K562 (cell line): Measurements from ENCODE around the gene NPY5R. TPM values are rescaled to one million over a fixed set of nuclear protein-coding genes. Genes with fewer than 3 reads are reported as not detected.

Experiments
- ARID2 ChIP-seq: fragments of 450-650 bp; IDR thresholded peaks from 2 replicates; pipeline ENCODE4 v1.6.1; 2017; ENCODE audit warnings: antibody characterized with exemption, mild to moderate bottlenecking
- CREB1 ChIP-seq, 2 experiments: sonication (generic) in 1 of 2; formaldehyde crosslinking in 1 of 2; IDR thresholded peaks; 2 replicates each; pipeline versions ENCODE4 v1.6.1 to v1.8.0; 2012 to 2022; ENCODE audit warnings: inconsistent platforms in 1 of 2, mild to moderate bottlenecking in 1 of 2, missing genetic modification reagents in 1 of 2, moderate library complexity in 1 of 2
- EP400 ChIP-seq: fragments of 450-650 bp; IDR thresholded peaks from 2 replicates; pipeline ENCODE4 v1.6.1; 2017; ENCODE audit warnings: antibody characterized with exemption, mild to moderate bottlenecking, moderate library complexity
- NBN ChIP-seq: fragments of 450-650 bp; IDR thresholded peaks from 2 replicates; pipeline ENCODE4 v1.6.1; 2016; ENCODE audit warnings: low read depth, mild to moderate bottlenecking
- POLR3A ChIP-seq: IDR thresholded peaks from 2 replicates; pipeline ENCODE4 v1.6.1; 2011; ENCODE audit warnings: borderline replicate concordance, mild to moderate bottlenecking, moderate library complexity; ENCODE audit not compliant: insufficient read length, insufficient read depth; ENCODE audit errors: extremely low read depth
- PRDM10 ChIP-seq: fragments of 450-650 bp; IDR thresholded peaks from 2 replicates; pipeline ENCODE4 v1.6.1; 2018; ENCODE audit not compliant: partially characterized antibody
- RCOR1 ChIP-seq, 2 experiments: IDR thresholded peaks; 2 replicates each; pipeline ENCODE4 v1.6.1; 2012; ENCODE audit warnings: low read depth in 2 of 2, low read length in 2 of 2, borderline replicate concordance in 1 of 2, improper control_type of control experiment in 1 of 2
- TCFL5 ChIP-seq: fragments of 250-450 bp; sonication (Bioruptor Pico); conservative IDR thresholded peaks from 2 replicates; pipeline ENCODE4 v1.6.1; 2021; ENCODE audit warnings: mild to moderate bottlenecking, moderate library complexity, matching md5 sums
- USF2 ChIP-seq: sonication (generic); formaldehyde crosslinking; IDR thresholded peaks from 2 replicates; pipeline ENCODE4 v1.5.0; 2020; ENCODE audit warnings: missing genetic modification reagents
- polyA plus RNA-seq, 8 experiments: library from polyadenylated mRNA; depleted of rRNA in 4 of 8; stranded (reverse) in 5 of 8; unstranded in 3 of 8; fragments of >200 nt; fragmentation: Nextera tagmentation in 2 of 8; fragmentation: Illumina TruSeq in 1 of 8; extraction: Ambion mirVana in 2 of 8; extraction: Trizol in 1 of 8; gene quantifications; 2 replicates each; pipeline versions ENCODE4 v1.2.1 to v1.2.3, GENCODE V29; 2011 to 2014; ENCODE audit warnings: inconsistent platforms in 1 of 8, missing spikeins in 1 of 8
- total RNA-seq, 7 experiments: library from RNA; depleted of rRNA in 6 of 7; stranded (reverse); fragments of >200 nt in 6 of 7; fragmentation: Illumina TruSeq in 2 of 7; extraction: Trizol in 2 of 7; gene quantifications; 2 replicates each; pipeline versions ENCODE4 v1.2.1 to v1.2.3, GENCODE V29; 2011 to 2021; ENCODE audit warnings: low replicate concordance in 1 of 7
- TF ChIP-seq, protein P1 (sequence below), 2 experiments: fragments of 450-650 bp; formaldehyde crosslinking in 1 of 2; IDR thresholded peaks; 2 replicates each; pipeline versions ENCODE4 v1.4.0 to v1.6.1; 2014 to 2020; ENCODE audit warnings: mild to moderate bottlenecking in 2 of 2, borderline replicate concordance in 1 of 2, low read depth in 1 of 2

NPY5R gene
- total and polyA plus RNA-seq, 9 of the 15 experiments (the other 6 are each of a cell fraction or from before 2014, with no cell fraction given), result not detected

- TF ChIP-seq, protein P1, sequence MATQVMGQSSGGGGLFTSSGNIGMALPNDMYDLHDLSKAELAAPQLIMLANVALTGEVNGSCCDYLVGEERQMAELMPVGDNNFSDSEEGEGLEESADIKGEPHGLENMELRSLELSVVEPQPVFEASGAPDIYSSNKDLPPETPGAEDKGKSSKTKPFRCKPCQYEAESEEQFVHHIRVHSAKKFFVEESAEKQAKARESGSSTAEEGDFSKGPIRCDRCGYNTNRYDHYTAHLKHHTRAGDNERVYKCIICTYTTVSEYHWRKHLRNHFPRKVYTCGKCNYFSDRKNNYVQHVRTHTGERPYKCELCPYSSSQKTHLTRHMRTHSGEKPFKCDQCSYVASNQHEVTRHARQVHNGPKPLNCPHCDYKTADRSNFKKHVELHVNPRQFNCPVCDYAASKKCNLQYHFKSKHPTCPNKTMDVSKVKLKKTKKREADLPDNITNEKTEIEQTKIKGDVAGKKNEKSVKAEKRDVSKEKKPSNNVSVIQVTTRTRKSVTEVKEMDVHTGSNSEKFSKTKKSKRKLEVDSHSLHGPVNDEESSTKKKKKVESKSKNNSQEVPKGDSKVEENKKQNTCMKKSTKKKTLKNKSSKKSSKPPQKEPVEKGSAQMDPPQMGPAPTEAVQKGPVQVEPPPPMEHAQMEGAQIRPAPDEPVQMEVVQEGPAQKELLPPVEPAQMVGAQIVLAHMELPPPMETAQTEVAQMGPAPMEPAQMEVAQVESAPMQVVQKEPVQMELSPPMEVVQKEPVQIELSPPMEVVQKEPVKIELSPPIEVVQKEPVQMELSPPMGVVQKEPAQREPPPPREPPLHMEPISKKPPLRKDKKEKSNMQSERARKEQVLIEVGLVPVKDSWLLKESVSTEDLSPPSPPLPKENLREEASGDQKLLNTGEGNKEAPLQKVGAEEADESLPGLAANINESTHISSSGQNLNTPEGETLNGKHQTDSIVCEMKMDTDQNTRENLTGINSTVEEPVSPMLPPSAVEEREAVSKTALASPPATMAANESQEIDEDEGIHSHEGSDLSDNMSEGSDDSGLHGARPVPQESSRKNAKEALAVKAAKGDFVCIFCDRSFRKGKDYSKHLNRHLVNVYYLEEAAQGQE (IDR thresholded peaks at IDR 0.05; ENCODE audit: borderline replicate concordance), result peak; percentile 70
- TF ChIP-seq, protein P1 (CRISPR knock-in tag; IDR thresholded peaks at IDR 0.05; ENCODE audit: low read depth), result no peak
- TF ChIP-seq CREB1 (IDR thresholded peaks at IDR 0.05) (no peak), CREB1 (CRISPR knock-in tag; IDR thresholded peaks at IDR 0.05) (no peak), TCFL5 (CRISPR knock-in tag) (no peak), EP400 (no peak), PRDM10 (no peak), ARID2 (0 out of 2 replicates have a peak, but pooled peaks have one; percentile 9), POLR3A (no peak), USF2 (CRISPR knock-in tag) (peak; percentile 88), NBN (no peak), RCOR1 (IDR thresholded peaks at IDR 0.05; ENCODE audit: borderline replicate concordance in 1 of 2, low read depth in 2 of 2, low read length in 2 of 2) (0 out of 4 replicates have a peak, but pooled peaks of 1 of the 2 experiments have one; percentile 8)
These were observed 10.9 kb upstream of the NPY5R start, which contains the start of gene NPY1R (continued) for GRCh38 chr4:163332526-163333406.
